Prostate gland (tissue), 2 donors: ENCODE results near the gene ALDH7A1.

Source experiments
- POLR2A ChIP-seq: fragments of 450-650 bp; IDR thresholded peaks from one replicate; pipeline ENCODE4 v1.6.1; 2016; ENCODE audit warnings: antibody characterized with exemption, mild to moderate bottlenecking
- TF ChIP-seq, protein P1 (sequence below), 4 experiments: fragments of 200-600 bp in 2 of 4; fragments of 450-650 bp in 2 of 4; sonication (generic) in 2 of 4; IDR thresholded peaks; 1 replicate in 3 of 4; 2 replicates in 1 of 4; pipeline ENCODE4 v1.5.1; 2016 to 2019; ENCODE audit warnings: antibody characterized with exemption in 4 of 4, mild to moderate bottlenecking in 2 of 4, moderate library complexity in 2 of 4

DNA sequence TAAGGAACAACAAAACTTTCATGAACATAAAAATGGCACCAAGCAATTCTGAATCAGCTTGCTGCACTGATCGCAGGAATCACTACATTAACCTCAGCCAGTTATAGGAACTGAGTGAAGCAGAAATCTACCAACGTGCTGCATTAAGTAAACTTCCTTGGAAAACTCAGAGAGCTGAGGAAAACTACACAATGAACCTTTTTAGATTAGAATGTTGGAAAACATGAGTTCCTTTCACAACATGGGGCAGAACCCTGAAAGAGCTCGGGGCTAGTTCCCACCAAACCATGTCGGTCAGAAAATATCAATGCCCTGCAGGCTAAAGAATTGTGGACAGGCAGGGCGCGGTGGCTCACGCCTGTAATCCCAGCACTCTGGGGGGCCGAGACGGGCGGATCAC, 19.4 kb downstream of the ALDH7A1 start:
- TF ChIP-seq, protein P1, sequence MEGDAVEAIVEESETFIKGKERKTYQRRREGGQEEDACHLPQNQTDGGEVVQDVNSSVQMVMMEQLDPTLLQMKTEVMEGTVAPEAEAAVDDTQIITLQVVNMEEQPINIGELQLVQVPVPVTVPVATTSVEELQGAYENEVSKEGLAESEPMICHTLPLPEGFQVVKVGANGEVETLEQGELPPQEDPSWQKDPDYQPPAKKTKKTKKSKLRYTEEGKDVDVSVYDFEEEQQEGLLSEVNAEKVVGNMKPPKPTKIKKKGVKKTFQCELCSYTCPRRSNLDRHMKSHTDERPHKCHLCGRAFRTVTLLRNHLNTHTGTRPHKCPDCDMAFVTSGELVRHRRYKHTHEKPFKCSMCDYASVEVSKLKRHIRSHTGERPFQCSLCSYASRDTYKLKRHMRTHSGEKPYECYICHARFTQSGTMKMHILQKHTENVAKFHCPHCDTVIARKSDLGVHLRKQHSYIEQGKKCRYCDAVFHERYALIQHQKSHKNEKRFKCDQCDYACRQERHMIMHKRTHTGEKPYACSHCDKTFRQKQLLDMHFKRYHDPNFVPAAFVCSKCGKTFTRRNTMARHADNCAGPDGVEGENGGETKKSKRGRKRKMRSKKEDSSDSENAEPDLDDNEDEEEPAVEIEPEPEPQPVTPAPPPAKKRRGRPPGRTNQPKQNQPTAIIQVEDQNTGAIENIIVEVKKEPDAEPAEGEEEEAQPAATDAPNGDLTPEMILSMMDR (IDR thresholded peaks at IDR 0.05), result no peak
- no peak for TF ChIP-seq POLR2A
